H9 (cell line): ENCODE data around the gene HCAR3. TPM values are rescaled to one million over a fixed set of nuclear protein-coding genes. Genes with fewer than 3 reads are reported as not detected.

Experiments
- DNase-seq: peaks from one replicate; pipeline ENCODE4 v3.0.0-alpha.2; 2017
- H2AFZ ChIP-seq: one replicate; pipeline ENCODE4 v1.6.1; 2013; ENCODE audit warnings: mild to moderate bottlenecking, low read length, control low read depth, moderate library complexity
- H2AK5ac ChIP-seq: 2 replicates; pipeline ENCODE4 v1.6.1; 2013; ENCODE audit warnings: low read length, control low read depth, mixed read lengths; ENCODE audit not compliant: insufficient read length
- H2BK120ac ChIP-seq: one replicate; pipeline ENCODE4 v1.6.1; 2013; ENCODE audit warnings: low read depth, mild to moderate bottlenecking, low read length, control low read depth, inconsistent platforms; ENCODE audit not compliant: poor library complexity, severe bottlenecking
- H2BK12ac ChIP-seq: 2 replicates; pipeline ENCODE4 v1.6.1; 2013; ENCODE audit warnings: low read length, control low read depth, mixed read lengths, low read depth; ENCODE audit not compliant: insufficient read length
- H2BK15ac ChIP-seq: 2 replicates; pipeline ENCODE4 v1.6.1; 2013; ENCODE audit warnings: low read depth, low read length, control low read depth
- H2BK20ac ChIP-seq: one replicate; pipeline ENCODE4 v1.6.1; 2013; ENCODE audit warnings: low read depth, mild to moderate bottlenecking, low read length, control low read depth, inconsistent platforms; ENCODE audit not compliant: poor library complexity, severe bottlenecking
- H2BK5ac ChIP-seq: 2 replicates; pipeline ENCODE4 v1.6.1; 2013; ENCODE audit warnings: low read length, control low read depth, mixed read lengths; ENCODE audit not compliant: insufficient read length
- H3K14ac ChIP-seq: 2 replicates; pipeline ENCODE4 v1.6.1; 2013; ENCODE audit warnings: low read length, control low read depth; ENCODE audit not compliant: insufficient read depth
- H3K18ac ChIP-seq: 2 replicates; pipeline ENCODE4 v1.6.1; 2013; ENCODE audit warnings: low read depth, mild to moderate bottlenecking, mixed read lengths, low read length, control low read depth; ENCODE audit not compliant: insufficient read length
- H3K23ac ChIP-seq: 2 replicates; pipeline ENCODE4 v1.6.1; 2013; ENCODE audit warnings: low read length, control low read depth, mixed read lengths, low read depth; ENCODE audit not compliant: insufficient read length
- H3K23me2 ChIP-seq: 2 replicates; pipeline ENCODE4 v1.6.1; 2013; ENCODE audit warnings: low read depth, mild to moderate bottlenecking, mixed read lengths, low read length, control low read depth; ENCODE audit not compliant: insufficient read length, poor library complexity, severe bottlenecking
- H3K27ac ChIP-seq: 2 replicates; pipeline ENCODE4 v1.5.1; 2013; ENCODE audit warnings: low read length, control low read depth, mixed read lengths, low read depth; ENCODE audit not compliant: insufficient read length
- H3K27me3 ChIP-seq: 2 replicates; pipeline ENCODE4 v1.6.1; 2013; ENCODE audit warnings: low read length, control low read depth, inconsistent platforms; ENCODE audit not compliant: insufficient read depth
- H3K4ac ChIP-seq: 2 replicates; pipeline ENCODE4 v1.6.1; 2013; ENCODE audit warnings: low read depth, mild to moderate bottlenecking, control low read depth, inconsistent platforms, low read length, moderate library complexity
- H3K4me1 ChIP-seq: 2 replicates; pipeline ENCODE4 v1.6.1; 2013; ENCODE audit warnings: low read length, control low read depth, inconsistent platforms; ENCODE audit not compliant: insufficient read depth
- H3K4me2 ChIP-seq: 2 replicates; pipeline ENCODE4 v1.6.1; 2013; ENCODE audit warnings: low read length, control low read depth, mixed read lengths; ENCODE audit not compliant: insufficient read length, insufficient read depth
- H3K56ac ChIP-seq: 2 replicates; pipeline ENCODE4 v1.6.1; 2013; ENCODE audit warnings: low read depth, mild to moderate bottlenecking, mixed read lengths, low read length, control low read depth; ENCODE audit not compliant: insufficient read length
- H3K79me1 ChIP-seq: 2 replicates; pipeline ENCODE4 v1.6.1; 2013; ENCODE audit warnings: low read depth, mild to moderate bottlenecking, moderate library complexity, low read length, control low read depth, inconsistent platforms; ENCODE audit not compliant: insufficient read depth, poor library complexity, severe bottlenecking
- H3K79me2 ChIP-seq: 2 replicates; pipeline ENCODE4 v1.6.1; 2013; ENCODE audit warnings: low read length, control low read depth, inconsistent platforms; ENCODE audit not compliant: insufficient read depth
- H3K9ac ChIP-seq: 2 replicates; pipeline ENCODE4 v1.6.1; 2013; ENCODE audit warnings: low read length, control low read depth, mixed read lengths; ENCODE audit not compliant: insufficient read length; ENCODE audit errors: extremely low read depth
- H3K9me3 ChIP-seq: one replicate; pipeline ENCODE4 v1.6.1; 2013; ENCODE audit warnings: low read depth, low read length, inconsistent platforms; ENCODE audit not compliant: control insufficient read depth
- H3T11ph ChIP-seq: one replicate; pipeline ENCODE4 v1.6.1; 2013; ENCODE audit warnings: mild to moderate bottlenecking, low read length, control low read depth, inconsistent platforms
- H4K20me1 ChIP-seq: one replicate; pipeline ENCODE4 v1.6.1; 2013; ENCODE audit not compliant: control insufficient read depth, insufficient read length, insufficient read depth
- H4K5ac ChIP-seq: 2 replicates; pipeline ENCODE4 v1.6.1; 2013; ENCODE audit warnings: low read depth, mild to moderate bottlenecking, mixed read lengths, low read length, control low read depth; ENCODE audit not compliant: insufficient read length
- H4K8ac ChIP-seq: replicated peaks from 2 replicates; pipeline ENCODE4 v1.6.1; 2013; ENCODE audit warnings: low read length, control low read depth, mixed read lengths, low read depth; ENCODE audit not compliant: insufficient read length
- H4K91ac ChIP-seq: 2 replicates; pipeline ENCODE4 v1.6.1; 2013; ENCODE audit warnings: low read depth, mild to moderate bottlenecking, moderate library complexity, mixed read lengths, low read length, control low read depth; ENCODE audit not compliant: insufficient read length
- H3K27ac Mint-ChIP-seq, 3 experiments: 2 replicates in 2 of 3; 3 replicates in 1 of 3; pipeline ENCODE4 v1.8.0; 2020 to 2021; ENCODE audit warnings: mixed read lengths in 3 of 3, mild to moderate bottlenecking in 1 of 3, moderate library complexity in 1 of 3
- H3K27me3 Mint-ChIP-seq: 2 replicates; pipeline ENCODE4 v1.8.0; 2021; ENCODE audit warnings: low read depth, mild to moderate bottlenecking, moderate library complexity, mixed read lengths
- H3K36me3 Mint-ChIP-seq, 3 experiments: 2 replicates in 2 of 3; 3 replicates in 1 of 3; pipeline ENCODE4 v1.8.0; 2020 to 2021; ENCODE audit warnings: low read depth in 3 of 3, mixed read lengths in 3 of 3; ENCODE audit not compliant: insufficient read depth in 1 of 3
- H3K4me1 Mint-ChIP-seq, 2 experiments: 2 replicates each; pipeline ENCODE4 v1.8.0; 2020; ENCODE audit warnings: mixed read lengths in 2 of 2
- H3K4me3 Mint-ChIP-seq, 2 experiments: 2 replicates in 1 of 2; 3 replicates in 1 of 2; pipeline ENCODE4 v1.8.0; 2020 to 2021; ENCODE audit warnings: mild to moderate bottlenecking in 2 of 2, mixed read lengths in 2 of 2, moderate library complexity in 1 of 2
- H3K9me3 Mint-ChIP-seq, 2 experiments: 2 replicates in 1 of 2; 3 replicates in 1 of 2; pipeline ENCODE4 v1.8.0; 2020; ENCODE audit warnings: mild to moderate bottlenecking in 2 of 2, mixed read lengths in 2 of 2, moderate library complexity in 1 of 2
- CTCF ChIP-seq: fragments of 200-600 bp; sonication (generic); conservative IDR thresholded peaks from 3 replicates; pipeline ENCODE4 v1.8.0; 2021; ENCODE audit warnings: antibody characterized with exemption, mild to moderate bottlenecking
- WGBS: extraction: QIAGEN DNeasy Blood & Tissue Kit; methylation state at CpG from one replicate; pipeline ENCODE4 v1.1.7; 2013; ENCODE audit warnings: missing lambda C conversion rate, low lambda C conversion rate, mixed read lengths; ENCODE audit not compliant: insufficient read length; ENCODE audit errors: extremely low coverage; 5-methylcytosine and 5-hydroxymethylcytosine counted together
- total RNA-seq: library from RNA; stranded (reverse); gene quantifications from 2 replicates; pipeline ENCODE4 v1.2.1, GENCODE V29; 2021

The HCAR3 gene
- total RNA-seq, 1 experiment from 2014 or later, result not detected

DNA sequence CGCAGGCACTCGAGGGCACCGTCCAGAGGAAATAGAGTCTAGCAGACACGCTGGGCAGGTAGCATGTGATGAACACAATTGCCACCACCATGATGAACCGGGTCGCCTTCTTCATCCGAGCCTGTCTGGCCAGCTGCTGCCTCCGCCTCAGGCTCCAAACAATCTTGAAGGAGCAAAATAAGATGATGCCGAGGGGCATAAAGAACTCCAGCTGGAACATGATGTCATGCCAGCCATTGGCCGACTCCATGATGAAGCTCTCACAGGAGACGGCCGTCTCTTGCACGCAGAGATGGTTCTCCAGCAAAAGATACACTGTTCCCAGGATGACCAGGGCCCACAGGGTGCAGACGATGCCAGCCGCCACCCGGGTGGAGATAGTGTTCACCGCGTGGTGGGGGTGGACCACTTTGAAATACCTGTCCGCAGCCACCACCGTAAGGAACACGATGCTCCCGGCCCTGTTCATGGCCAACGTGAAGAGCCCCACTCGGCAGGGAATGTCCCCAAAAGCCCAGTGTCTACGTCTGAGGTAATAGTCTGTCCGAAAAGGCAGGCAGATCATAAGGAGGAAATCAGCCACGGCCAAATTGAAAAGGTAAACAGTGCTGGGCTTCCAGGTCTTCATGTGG lies 13.1 kb upstream of the HCAR3 start:
- Mint-ChIP-seq H3K4me1 (peaks cover 21 to 25% of the 10 kb centered on the region in 2 experiments), H3K4me3 (no peak overlapping the region), H3K27ac (no peak overlapping the region), H3K36me3 (no peaks in the 10 kb centered on the region), H3K27me3 (peaks cover 3% of the 10 kb centered on the region), H3K9me3 (no peaks in the 10 kb centered on the region)
- H3K23me2 ChIP-seq, result no peaks in the 10 kb centered on the region
- no peak overlapping the region for H4K5ac ChIP-seq
- H2AK5ac ChIP-seq, result no peak overlapping the region
- no peak overlapping the region for H2BK15ac ChIP-seq
- no peak overlapping the region for H4K8ac ChIP-seq
- H3K9ac ChIP-seq, result no peak overlapping the region
- no peak overlapping the region for H3K23ac ChIP-seq
- H3T11ph ChIP-seq, result no peak overlapping the region
- H2BK20ac ChIP-seq, result no peak overlapping the region
- H3K4me1 ChIP-seq, result no peaks in the 10 kb centered on the region
- H3K14ac ChIP-seq, result no peak overlapping the region
- no peak overlapping the region for H3K4me2 ChIP-seq
- H3K79me2 ChIP-seq, result no peaks in the 10 kb centered on the region
- no peak overlapping the region for H4K91ac ChIP-seq
- H3K9me3 ChIP-seq, result no peaks in the 10 kb centered on the region
- H4K20me1 ChIP-seq, result no peaks in the 10 kb centered on the region
- no peak overlapping the region for H2AFZ ChIP-seq
- H2BK12ac ChIP-seq, result no peak overlapping the region
- H3K18ac ChIP-seq, result no peak overlapping the region
- H2BK5ac ChIP-seq, result no peak overlapping the region
- WGBS, result no CpG with 5 or more reads among the region's 27 CpGs
- no peak overlapping the region for H3K4ac ChIP-seq
- no peaks in the 10 kb centered on the region for H3K27me3 ChIP-seq
- no peak overlapping the region for H3K56ac ChIP-seq
- H2BK120ac ChIP-seq, result no peak overlapping the region
- TF ChIP-seq CTCF, result no peak
- no peak overlapping the region for H3K27ac ChIP-seq
- no peak for DNase-seq
- H3K79me1 ChIP-seq, result no peaks in the 10 kb centered on the region
